Measurements from ENCODE around the gene PFDN4. TPM values are rescaled to one million over a fixed set of nuclear protein-coding genes. Genes with fewer than 3 reads are reported as not detected.

The PFDN4 gene, protein sequence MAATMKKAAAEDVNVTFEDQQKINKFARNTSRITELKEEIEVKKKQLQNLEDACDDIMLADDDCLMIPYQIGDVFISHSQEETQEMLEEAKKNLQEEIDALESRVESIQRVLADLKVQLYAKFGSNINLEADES
- 19.0 TPM for total RNA-seq

- ATAC-seq = peak; percentile 84
These were observed at the start of gene PFDN4 for GRCh38 chr20:54207743-54208547. TSS of gene PFDN4 (plus strand) at chr20:54208087. CDS start at chr20:54208101, 14 bp downstream.

- ATAC-seq = no peak
These were observed 49.7 kb upstream of the PFDN4 start for GRCh38 chr20:54158226-54158625.

DNA sequence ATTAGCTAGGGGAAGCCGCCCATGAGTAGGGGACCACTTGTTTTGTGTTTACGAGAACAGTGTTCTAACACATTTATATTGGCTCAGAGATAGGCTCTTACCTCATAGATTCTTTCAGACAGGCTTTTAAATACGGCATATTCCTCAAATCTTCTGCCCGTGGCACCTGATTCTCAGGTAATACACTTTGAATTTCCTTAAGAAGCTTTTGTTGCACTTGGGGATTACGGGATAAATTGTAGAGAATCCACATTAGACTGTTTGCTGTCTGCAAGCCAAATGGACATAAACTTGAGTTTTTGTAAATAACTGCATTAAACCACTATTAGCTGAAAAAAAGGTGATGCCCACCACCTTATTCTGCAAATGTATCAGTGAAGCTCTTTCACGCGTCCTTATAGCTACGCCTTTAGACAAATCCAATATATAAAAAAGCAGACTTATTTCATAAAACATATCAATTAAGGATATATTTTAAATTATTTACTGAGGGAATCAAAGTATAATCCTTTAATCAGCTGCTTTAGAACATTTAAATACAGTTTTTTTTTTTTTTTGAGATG is 49.0 kb upstream of the PFDN4 start:
- no peak for ATAC-seq

DNA sequence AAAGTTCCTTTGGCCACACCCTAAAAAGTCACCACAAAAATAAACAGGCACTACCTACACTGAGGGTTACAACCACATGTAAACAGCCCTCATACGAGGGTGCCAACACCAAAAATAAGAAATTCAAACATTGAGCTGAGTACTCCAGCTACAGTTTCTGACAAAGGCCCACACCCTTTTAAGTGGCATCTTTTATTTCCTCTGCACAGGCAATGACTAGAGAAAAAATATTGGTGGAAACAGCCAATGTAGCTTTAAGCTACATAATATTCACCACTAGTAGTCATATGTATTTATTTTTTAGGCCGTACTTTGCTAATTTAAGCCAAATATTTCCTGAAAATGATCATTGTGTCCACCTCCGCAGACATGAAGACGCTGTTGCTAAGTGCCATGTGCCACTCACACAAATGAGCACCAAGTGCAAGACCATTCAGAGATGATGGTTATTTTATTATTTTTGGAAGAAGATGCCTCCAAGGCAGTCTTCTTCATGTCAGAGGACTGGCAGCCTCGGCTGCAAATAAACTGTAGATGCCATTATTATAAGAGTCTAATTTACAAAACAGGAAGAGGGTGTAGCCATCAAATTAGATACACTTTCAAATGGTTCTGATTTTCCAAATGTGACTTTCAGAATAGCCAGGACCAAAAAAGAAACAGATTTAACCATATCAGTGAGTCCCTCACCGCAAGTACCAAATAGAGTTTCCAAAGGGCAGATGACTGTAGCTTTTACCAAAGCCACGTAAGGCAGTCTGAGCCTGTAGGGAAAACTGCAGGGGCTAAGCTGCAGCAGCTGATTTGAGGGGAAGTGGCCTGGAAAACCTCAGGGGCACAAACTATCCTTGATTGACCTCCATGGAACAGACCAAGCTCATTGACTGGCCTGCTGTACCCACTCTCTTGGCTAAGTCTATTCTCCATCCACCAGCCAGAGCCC is 47.6 kb upstream of the PFDN4 start:
- no peak for ATAC-seq

GRCh38 chr20:54161008-54161820 is 46.7 kb upstream of the PFDN4 start:
- no peak for ATAC-seq

DNA sequence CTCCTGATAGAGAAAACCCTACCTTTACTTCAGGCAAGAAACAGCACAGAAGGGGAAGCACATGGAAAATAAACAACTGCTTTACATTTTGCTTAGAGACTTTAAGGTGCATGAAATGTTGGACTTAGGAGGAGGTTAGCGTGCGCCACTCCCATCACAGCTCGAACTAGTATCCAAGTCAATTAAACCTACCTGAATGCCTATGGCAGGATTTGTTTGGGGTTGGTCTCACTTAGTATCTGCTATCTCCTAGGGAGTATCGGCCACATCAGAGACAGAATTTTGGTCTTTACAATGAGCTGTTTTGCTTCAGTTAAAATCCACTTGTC is 46.1 kb upstream of the PFDN4 start:
- ATAC-seq = no peak

- ATAC-seq = no peak
These were observed 45.4 kb upstream of the PFDN4 start for GRCh38 chr20:54162378-54163009.

DNA sequence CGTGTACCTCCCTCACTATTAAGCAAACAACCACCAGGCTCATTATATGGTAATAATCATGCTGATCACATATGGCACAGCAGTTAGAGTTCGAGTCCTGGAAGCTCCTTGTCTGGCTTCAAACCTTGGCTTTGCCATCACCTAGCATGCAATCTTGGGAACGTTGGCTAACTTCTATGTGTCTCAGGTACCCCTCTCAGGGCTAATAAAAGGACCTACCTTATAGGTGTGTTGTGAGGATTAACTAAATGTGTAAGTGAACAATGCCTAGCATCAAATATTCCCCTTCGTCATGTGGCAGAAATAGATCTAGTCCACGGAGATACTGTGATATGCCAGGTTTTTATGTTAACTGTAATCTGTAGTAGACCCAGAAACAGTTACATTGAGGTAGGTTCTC is 44.5 kb upstream of the PFDN4 start:
- ATAC-seq = no peak

DNA sequence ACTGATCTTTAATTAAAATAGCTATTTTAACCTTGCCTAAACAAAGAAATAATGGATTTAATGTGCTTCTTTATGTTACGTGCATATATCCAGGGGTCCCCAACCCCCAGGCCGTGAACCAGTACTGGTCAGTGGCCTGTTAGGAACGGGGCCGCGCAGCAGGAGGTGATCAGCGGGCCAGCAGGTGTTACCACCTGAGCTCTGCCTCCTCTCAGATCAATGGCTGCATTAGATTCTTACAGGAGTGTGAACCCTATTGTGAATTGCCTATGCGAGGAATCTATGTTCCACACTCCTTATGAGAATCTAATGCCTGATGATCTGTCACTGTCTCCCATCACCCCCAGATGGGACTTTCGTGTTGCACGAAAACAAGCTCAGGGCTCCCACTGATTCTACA is 42.9 kb upstream of the PFDN4 start:
- ATAC-seq = no peak

DNA sequence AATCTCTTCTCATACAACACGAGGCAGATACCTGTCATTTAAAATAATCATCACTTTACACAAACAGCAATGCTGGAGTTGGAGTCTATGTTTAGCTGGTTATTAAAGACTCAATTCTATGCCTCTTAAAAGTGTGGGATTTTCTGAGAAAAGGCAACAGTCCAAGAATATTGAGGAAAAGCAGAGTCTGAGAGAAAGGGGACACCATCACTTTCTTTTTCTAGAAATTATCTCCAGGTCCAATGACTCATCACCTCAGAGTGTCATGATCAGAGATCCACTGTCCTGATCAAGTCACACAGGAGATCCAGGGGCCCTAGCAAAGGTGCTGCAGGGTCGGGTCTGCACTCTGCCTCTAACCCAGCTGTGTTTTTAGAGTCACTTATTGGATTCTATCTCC is 42.1 kb upstream of the PFDN4 start:
- no peak for ATAC-seq

- ATAC-seq = no peak
These were observed 40.8 kb upstream of the PFDN4 start for GRCh38 chr20:54166987-54167662.

- peak; percentile 29 for ATAC-seq
These were observed 39.7 kb upstream of the PFDN4 start for GRCh38 chr20:54167909-54168872.

- ATAC-seq = no peak
These were observed 38.7 kb upstream of the PFDN4 start for GRCh38 chr20:54168961-54169862.

- ATAC-seq = no peak
These were observed 37.8 kb upstream of the PFDN4 start for GRCh38 chr20:54170026-54170471.

DNA sequence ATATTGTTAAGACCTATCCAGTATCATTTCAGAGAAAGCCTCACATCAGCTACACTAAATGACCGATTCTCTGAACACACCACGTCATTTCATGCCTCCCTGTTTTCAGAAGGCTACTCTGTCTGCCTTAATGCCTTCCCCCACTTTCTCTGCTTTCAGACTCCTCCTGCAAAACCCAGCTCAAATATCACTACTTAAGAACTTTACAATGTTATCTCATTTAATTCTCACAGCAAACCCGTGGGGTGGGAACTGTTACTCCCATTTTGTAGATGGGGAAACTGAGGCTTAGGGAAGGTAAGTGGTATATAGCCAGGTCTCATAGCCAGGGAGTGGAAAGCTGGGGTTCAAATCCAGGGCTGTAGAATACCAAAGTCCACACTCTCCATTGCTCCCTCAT is 36.9 kb upstream of the PFDN4 start:
- ATAC-seq = no peak

DNA sequence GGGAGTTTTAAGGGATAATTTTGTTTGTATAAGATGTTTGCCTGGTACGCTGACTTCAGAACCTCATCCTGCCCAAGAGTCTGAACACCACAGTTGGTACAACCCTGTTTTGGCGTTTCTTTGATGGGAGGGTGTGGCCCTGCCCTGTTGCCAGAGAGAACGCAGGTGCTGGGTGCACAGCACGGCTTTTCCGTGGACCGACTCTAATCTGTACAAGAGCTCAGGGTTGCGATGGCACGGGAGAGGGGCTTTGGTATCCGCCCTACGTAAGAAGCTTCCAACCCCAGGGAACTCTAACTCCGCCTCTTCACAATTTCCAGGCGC is 35.4 kb upstream of the PFDN4 start:
- no peak for ATAC-seq

DNA sequence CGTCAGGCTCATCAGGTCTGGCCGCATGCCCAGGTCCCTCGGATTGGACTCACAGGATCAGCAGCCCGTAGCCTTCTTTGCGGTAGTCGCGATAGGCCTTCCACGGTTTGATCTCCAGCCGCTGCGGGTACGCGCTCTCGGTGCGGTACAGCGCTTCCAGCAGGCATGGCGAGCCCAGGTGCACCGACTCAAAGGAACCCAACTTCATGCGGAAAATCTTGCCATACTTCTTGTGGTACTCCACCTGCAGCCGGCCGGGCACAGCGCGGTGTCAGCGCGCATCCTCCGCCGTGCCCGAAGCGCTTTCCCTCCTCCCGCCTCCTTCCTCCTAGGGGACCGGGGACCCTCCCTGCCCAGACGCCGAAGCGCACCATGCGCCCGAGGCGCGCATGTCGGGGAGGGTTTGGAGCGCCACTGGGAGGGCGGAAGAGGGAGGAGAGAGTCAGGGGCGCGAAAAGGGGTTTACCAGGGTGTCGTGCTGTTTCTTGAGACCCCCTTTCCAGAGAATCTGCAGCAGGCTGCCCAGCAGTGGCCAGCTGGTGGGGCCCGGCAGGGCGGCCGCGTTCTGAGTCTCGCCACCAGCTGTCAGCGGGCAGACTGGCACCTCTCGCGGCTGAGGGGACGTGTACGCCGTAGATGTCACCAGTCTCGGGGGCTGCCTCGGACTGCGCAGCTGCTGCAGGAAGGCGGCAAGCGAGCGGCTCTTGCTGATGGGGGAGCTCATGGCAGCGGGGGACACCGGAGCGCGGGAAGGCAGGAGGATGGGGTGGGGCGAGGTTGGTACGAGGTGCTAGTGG is 34.8 kb upstream of the PFDN4 start:
- ATAC-seq = no peak
